ENCODE data around the gene LCOR.

DNA sequence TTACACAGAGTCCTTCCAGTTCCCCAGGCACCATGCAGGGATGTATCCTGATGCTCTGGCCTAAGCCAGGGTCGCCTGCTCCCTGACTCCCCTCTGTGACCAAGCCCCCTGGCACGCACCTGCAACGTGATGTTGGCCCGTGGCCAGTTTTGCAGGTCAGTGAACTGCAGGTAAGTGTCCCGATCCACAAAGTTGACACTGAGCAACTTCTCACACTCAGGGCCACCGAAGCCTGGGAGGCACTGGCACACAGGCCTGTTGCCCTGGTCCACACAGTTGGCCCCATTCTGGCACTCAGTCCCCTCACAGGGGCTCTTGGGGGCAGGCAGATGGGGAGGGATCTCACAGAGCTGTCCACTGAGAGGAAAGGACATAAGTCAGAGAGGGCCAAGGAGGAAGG lies 174.3 kb downstream of the LCOR start:
- TF ChIP-seq CTCF (IDR thresholded peaks at IDR 0.05; ENCODE audit: poor library complexity): no peak
- no peak for TF ChIP-seq EZH2phosphoT487 (IDR thresholded peaks at IDR 0.05; ENCODE audit: low read depth, severe bottlenecking, unreplicated experiment)
